ENCODE measurements around the gene LIME1.
A peak's percentile ranks its signal among the peaks of the same experiment; 100 is the strongest.

The LIME1 gene

DNA sequence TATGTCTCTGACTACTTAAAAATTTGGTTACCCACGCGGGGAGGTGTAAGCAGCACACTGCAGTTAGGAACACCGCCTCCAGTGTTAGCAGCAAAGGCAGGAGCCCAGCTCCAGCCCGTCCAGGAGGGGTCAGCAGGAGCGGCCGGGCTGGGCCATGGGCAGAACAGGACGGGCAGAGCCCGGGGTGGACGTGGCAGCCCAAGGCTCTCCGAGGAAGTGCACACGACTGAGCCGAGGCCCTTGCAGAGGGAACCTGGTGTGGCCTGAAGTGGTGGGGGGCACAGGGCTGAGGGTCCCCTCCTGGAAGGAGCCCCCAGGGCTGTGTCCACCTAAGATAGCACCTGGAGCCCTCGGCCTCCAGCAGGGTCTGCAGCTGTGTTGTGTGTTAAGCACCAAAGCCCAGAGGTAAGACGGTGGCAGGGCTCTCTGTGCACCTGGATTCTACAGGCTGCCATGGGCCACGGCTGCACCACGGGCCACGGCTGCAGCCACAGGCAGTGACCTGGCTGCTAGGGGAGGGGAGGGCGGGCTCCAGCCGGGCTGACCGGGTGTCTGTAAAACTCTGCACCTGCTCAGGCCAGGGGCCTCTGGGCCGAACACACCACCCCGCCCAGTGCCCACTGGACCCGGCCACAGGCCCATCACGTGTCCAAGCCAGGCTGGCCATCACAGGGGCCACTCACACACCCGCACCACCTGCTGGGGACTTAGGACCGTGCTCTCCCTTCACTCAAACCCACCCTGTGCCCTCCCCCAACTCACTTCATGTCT is 9.7 kb downstream of the LIME1 start:
- no peak overlapping the region for H3K27ac Mint-ChIP-seq
- no peaks in the 10 kb centered on the region for H3K9me3 Mint-ChIP-seq
- DNase-seq = no peak
- peaks cover 6% of the 10 kb centered on the region for H3K36me3 Mint-ChIP-seq (ENCODE audit: low read depth)
- no peaks in the 10 kb centered on the region for H3K27me3 Mint-ChIP-seq
- H3K4me3 Mint-ChIP-seq = no peak overlapping the region
- H3K4me1 Mint-ChIP-seq (ENCODE audit: low read depth) = peaks cover 14% of the 10 kb centered on the region

GRCh38 chr20:63746751-63747315 is 10.4 kb downstream of the LIME1 start:
- H3K27me3 Mint-ChIP-seq = no peaks in the 10 kb centered on the region
- H3K36me3 Mint-ChIP-seq (ENCODE audit: low read depth) = peaks cover 6% of the 10 kb centered on the region
- no peak overlapping the region for H3K4me3 Mint-ChIP-seq
- no peaks in the 10 kb centered on the region for H3K9me3 Mint-ChIP-seq
- no peak overlapping the region for H3K27ac Mint-ChIP-seq
- H3K4me1 Mint-ChIP-seq (ENCODE audit: low read depth) = peaks cover 18% of the 10 kb centered on the region
- no peak for DNase-seq

DNA sequence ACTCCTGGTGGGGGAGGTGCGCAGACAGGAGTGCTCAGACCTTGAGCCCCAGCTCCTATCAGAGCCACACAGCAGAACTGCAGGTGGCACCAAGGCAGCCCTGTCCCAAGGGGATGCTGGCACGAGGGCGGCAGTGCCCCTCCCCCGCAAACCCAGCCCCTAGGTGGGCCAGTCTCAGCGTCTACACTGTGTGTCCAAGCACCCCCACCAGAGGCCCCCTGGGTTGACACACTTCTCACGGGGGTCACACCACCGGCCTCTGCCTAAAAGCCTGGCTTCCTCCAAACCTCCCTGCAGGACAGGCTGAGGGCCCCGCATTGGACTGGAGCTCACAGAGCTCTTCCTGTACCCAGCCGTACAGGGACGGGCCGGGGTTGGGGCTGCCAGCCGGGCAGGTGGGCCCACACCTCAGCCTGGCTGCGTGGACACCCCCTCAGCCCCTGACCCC is 11.2 kb downstream of the LIME1 start:
- H3K4me1 Mint-ChIP-seq (ENCODE audit: low read depth) = peaks cover 22% of the 10 kb centered on the region
- no peak for DNase-seq
- no peaks in the 10 kb centered on the region for H3K27me3 Mint-ChIP-seq
- no peak overlapping the region for H3K27ac Mint-ChIP-seq
- no peaks in the 10 kb centered on the region for H3K9me3 Mint-ChIP-seq
- H3K36me3 Mint-ChIP-seq (ENCODE audit: low read depth) = peaks cover 6% of the 10 kb centered on the region
- no peak overlapping the region for H3K4me3 Mint-ChIP-seq

- no peak for DNase-seq
- Mint-ChIP-seq H3K27me3 (no peaks in the 10 kb centered on the region), H3K4me1 (ENCODE audit: low read depth) (peaks cover 22% of the 10 kb centered on the region), H3K36me3 (ENCODE audit: low read depth) (peaks cover 5% of the 10 kb centered on the region), H3K27ac (no peak overlapping the region), H3K9me3 (no peaks in the 10 kb centered on the region), H3K4me3 (no peak overlapping the region)
Measured at GRCh38 chr20:63748070-63748933, 11.8 kb downstream of the LIME1 start.

GRCh38 chr20:63748934-63749270 is 12.4 kb downstream of the LIME1 start:
- Mint-ChIP-seq H3K4me1 (ENCODE audit: low read depth) (peaks cover 22% of the 10 kb centered on the region), H3K9me3 (no peaks in the 10 kb centered on the region), H3K36me3 (ENCODE audit: low read depth) (no peaks in the 10 kb centered on the region), H3K27ac (peak overlapping the region; percentile 61), H3K4me3 (no peak overlapping the region), H3K27me3 (no peaks in the 10 kb centered on the region)
- no peak for DNase-seq

DNA sequence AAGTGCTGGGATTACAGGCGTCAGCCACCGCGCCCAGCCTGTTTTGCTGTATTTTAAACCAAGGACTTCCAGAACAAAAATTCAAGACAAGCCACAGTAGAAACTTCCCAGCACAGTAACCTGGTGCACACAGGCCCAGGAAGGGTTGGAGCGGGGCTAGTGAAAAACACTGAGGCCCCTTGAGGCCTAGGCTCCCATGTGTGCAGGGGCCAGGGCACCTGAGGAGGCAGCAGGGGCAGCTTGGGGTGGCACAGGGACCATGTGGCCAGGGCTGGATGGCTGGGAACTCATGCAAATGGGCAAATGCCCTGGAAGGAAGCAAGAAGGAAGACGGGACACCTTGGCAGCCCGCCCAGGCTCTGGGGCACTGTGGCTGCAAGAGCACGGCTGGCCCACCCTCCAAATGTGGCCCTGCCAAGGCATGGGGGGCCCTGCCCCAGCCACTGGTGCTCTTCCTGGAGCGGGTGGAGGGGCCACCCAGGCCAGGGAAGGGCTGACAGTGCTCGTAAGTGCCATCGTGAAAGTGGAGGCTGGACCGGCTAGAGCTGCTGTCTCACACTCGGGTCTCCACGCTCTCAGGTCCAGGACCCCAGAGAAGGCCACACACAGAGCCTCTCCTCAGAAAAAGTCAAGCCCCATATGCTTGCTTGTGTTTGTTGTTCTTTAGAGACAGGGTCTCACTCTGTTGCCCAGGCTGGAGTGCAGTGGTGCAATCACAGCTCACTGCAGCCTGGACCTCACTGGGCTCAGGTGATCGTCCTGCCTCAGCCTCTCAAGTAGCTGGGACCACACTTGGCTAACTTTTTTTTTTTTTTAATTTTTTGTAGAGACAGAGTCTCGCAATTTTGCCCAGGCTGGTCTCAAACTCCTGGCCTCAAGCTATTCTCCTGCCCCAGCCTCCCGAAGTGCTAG is 13.4 kb downstream of the LIME1 start:
- peaks cover 22% of the 10 kb centered on the region for H3K4me1 Mint-ChIP-seq (ENCODE audit: low read depth)
- H3K27me3 Mint-ChIP-seq = no peaks in the 10 kb centered on the region
- H3K36me3 Mint-ChIP-seq (ENCODE audit: low read depth) = no peaks in the 10 kb centered on the region
- H3K4me3 Mint-ChIP-seq = no peak overlapping the region
- no peaks in the 10 kb centered on the region for H3K9me3 Mint-ChIP-seq
- no peak overlapping the region for H3K27ac Mint-ChIP-seq
- DNase-seq = no peak

DNA sequence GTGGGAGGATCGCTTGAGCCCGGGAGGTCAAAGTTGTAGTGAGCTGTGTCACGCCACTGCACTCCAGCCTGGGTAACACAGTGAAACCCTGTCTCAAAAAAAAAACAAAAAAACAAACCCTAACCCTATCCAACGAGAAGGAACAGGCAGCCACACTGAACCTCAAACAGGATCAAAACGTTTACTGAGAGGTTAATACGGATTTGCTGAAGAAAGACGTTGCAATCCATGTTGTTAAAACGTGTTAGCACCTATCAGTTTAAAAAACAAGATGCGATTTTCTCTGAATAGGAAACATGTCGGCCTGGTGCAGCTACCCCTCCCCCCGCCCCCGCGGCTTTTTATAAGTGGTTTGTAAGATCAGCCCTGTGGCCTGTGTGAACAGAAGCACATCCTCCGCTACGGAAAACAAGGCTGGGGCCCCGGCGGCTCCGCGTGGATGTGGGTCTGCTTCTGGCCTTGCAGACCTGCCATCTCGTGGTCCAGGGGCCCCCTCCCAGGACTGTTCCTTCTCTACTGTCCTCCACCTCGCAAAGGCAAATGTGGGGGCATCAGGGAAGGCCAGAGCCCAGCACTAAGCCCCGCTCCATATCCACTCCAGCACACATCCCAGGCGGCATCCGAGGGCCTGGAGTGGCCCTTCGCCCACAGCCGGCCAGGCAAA is 14.5 kb downstream of the LIME1 start:
- H3K4me3 Mint-ChIP-seq = peak overlapping the region; percentile 56
- peak overlapping the region; percentile 84 for H3K27ac Mint-ChIP-seq
- H3K36me3 Mint-ChIP-seq (ENCODE audit: low read depth) = no peaks in the 10 kb centered on the region
- DNase-seq = peak; percentile 75
- H3K27me3 Mint-ChIP-seq = no peaks in the 10 kb centered on the region
- H3K4me1 Mint-ChIP-seq (ENCODE audit: low read depth) = peaks cover 22% of the 10 kb centered on the region
- H3K9me3 Mint-ChIP-seq = no peaks in the 10 kb centered on the region

GRCh38 chr20:63751471-63752271 is 15.2 kb downstream of the LIME1 start:
- Mint-ChIP-seq H3K27ac (peak overlapping the region; percentile 84), H3K4me1 (ENCODE audit: low read depth) (peaks cover 25% of the 10 kb centered on the region), H3K9me3 (no peaks in the 10 kb centered on the region), H3K27me3 (no peaks in the 10 kb centered on the region), H3K4me3 (peak overlapping the region; percentile 56), H3K36me3 (ENCODE audit: low read depth) (no peaks in the 10 kb centered on the region)
- DNase-seq = no peak

GRCh38 chr20:63752411-63753101 is 16.1 kb downstream of the LIME1 start:
- no peak for DNase-seq
- Mint-ChIP-seq H3K27ac (no peak overlapping the region), H3K9me3 (no peaks in the 10 kb centered on the region), H3K36me3 (ENCODE audit: low read depth) (no peaks in the 10 kb centered on the region), H3K4me1 (ENCODE audit: low read depth) (peaks cover 28% of the 10 kb centered on the region), H3K4me3 (no peak overlapping the region), H3K27me3 (no peaks in the 10 kb centered on the region)

DNA sequence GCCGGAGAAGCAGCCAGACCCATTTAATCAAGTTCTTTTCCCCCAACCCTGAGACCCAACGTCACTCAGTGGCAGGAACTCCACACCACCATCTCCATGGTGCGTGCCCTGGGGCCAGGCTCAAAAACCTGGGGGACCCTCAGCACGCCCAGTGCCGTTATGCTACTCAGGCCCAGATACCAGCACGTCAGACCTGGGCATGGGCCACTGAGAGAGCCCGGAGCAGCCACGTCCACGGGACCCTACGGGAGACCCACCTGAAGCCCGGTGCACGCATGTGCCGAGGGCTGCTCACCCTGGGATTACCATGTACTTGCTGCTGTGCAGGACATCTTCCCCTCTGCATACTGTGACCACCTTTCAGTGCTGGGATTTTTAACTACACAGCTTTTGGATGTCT is 16.9 kb downstream of the LIME1 start:
- no peaks in the 10 kb centered on the region for H3K27me3 Mint-ChIP-seq
- peaks cover 28% of the 10 kb centered on the region for H3K4me1 Mint-ChIP-seq (ENCODE audit: low read depth)
- DNase-seq = no peak
- H3K9me3 Mint-ChIP-seq = no peaks in the 10 kb centered on the region
- H3K27ac Mint-ChIP-seq = peak overlapping the region; percentile 22
- no peaks in the 10 kb centered on the region for H3K36me3 Mint-ChIP-seq (ENCODE audit: low read depth)
- no peak overlapping the region for H3K4me3 Mint-ChIP-seq

DNA sequence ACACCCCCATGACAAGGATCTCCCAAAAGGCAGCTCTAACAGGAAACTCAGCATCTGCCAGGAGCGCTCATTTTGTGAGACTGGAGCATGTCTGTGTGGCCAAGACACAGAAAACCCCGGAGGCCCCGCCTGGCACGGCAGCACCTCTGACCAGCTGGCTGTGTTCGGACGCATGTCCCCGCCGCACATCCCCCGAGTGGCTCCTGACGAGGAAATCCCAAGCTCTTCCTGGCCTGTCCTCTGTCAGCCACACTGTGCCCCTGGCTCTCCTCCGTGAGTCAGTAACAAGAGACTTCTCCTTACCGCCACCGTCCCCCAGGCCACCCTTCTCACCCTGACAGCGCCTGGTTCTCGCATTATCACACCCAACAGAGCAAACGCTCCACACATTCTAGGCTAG is 17.5 kb downstream of the LIME1 start:
- DNase-seq = no peak
- Mint-ChIP-seq H3K4me1 (ENCODE audit: low read depth) (peaks cover 26% of the 10 kb centered on the region), H3K27ac (no peak overlapping the region), H3K36me3 (ENCODE audit: low read depth) (no peaks in the 10 kb centered on the region), H3K4me3 (no peak overlapping the region), H3K27me3 (no peaks in the 10 kb centered on the region), H3K9me3 (no peaks in the 10 kb centered on the region)

GRCh38 chr20:63755933-63756647 is 19.6 kb downstream of the LIME1 start:
- no peaks in the 10 kb centered on the region for H3K9me3 Mint-ChIP-seq
- DNase-seq = no peak
- no peaks in the 10 kb centered on the region for H3K27me3 Mint-ChIP-seq
- H3K4me3 Mint-ChIP-seq = no peak overlapping the region
- H3K36me3 Mint-ChIP-seq (ENCODE audit: low read depth) = no peaks in the 10 kb centered on the region
- H3K4me1 Mint-ChIP-seq (ENCODE audit: low read depth) = peaks cover 14% of the 10 kb centered on the region
- H3K27ac Mint-ChIP-seq = no peak overlapping the region
